Gastroesophageal sphincter (tissue), 4 donors: ENCODE measurements around the gene JPH4. TPM values are rescaled to one million over a fixed set of nuclear protein-coding genes. Genes with fewer than 3 reads are reported as not detected.

Experiments used
- ATAC-seq: fragments of 150-250 bp; one replicate; pipeline ENCODE4 v1.9.1; 2016; ENCODE audit warnings: mild to moderate bottlenecking, moderate library complexity
- H3K27ac ChIP-seq, 4 donors: fragments of 200-600 bp; sonication (generic) in 3 of 4; 1 replicate in 3 of 4; 2 replicates in 1 of 4; pipeline ENCODE4 v1.5.1; 2016 to 2019
- H3K27me3 ChIP-seq: fragments of 200-600 bp; sonication (generic); one replicate; pipeline ENCODE4 v1.5.1; 2019
- H3K36me3 ChIP-seq, 2 donors: fragments of 200-600 bp; sonication (generic); one replicate each; pipeline ENCODE4 v1.5.1; 2019; ENCODE audit warnings: control low read depth in 1 of 2
- H3K4me1 ChIP-seq, 3 donors: fragments of 200-600 bp; sonication (generic); 1 replicate in 2 of 3; 2 replicates in 1 of 3; pipeline ENCODE4 v1.5.1; 2016 to 2019; ENCODE audit warnings: control low read depth in 2 of 3
- H3K4me3 ChIP-seq, 2 donors: fragments of 200-600 bp; sonication (generic); one replicate each; pipeline ENCODE4 v1.5.1; 2019; ENCODE audit warnings: mild to moderate bottlenecking in 1 of 2, moderate library complexity in 1 of 2
- H3K9me3 ChIP-seq, 3 donors: fragments of 200-600 bp; sonication (generic); one replicate each; pipeline ENCODE4 v1.5.1; 2017 to 2019; ENCODE audit warnings: control low read depth in 2 of 3
- CTCF ChIP-seq, 4 experiments: fragments of 200-600 bp in 2 of 4; fragments of 450-650 bp in 2 of 4; sonication (generic) in 1 of 4; IDR thresholded peaks; one replicate each; pipeline ENCODE4 v1.5.1; 2017 to 2019; ENCODE audit warnings: antibody characterized with exemption in 4 of 4, mild to moderate bottlenecking in 2 of 4, moderate library complexity in 2 of 4
- EP300 ChIP-seq: sonication (generic); formaldehyde crosslinking; IDR thresholded peaks from one replicate; pipeline ENCODE4 v1.6.1; 2017; ENCODE audit warnings: antibody characterized with exemption, mild to moderate bottlenecking
- POLR2A ChIP-seq, 2 donors: fragments of 450-650 bp; IDR thresholded peaks; one replicate each; pipeline ENCODE4 v1.6.1; 2017; ENCODE audit warnings: antibody characterized with exemption in 2 of 2, mild to moderate bottlenecking in 2 of 2, moderate library complexity in 1 of 2
- POLR2AphosphoS5 ChIP-seq: sonication (generic); formaldehyde crosslinking; IDR thresholded peaks from one replicate; pipeline ENCODE4 v1.6.1; 2017; ENCODE audit warnings: antibody characterized with exemption
- WGBS, 2 donors: methylation state at CpG; one replicate each; pipeline ENCODE4 v1.1.5; 2018; ENCODE audit warnings: low coverage in 1 of 2; 5-methylcytosine and 5-hydroxymethylcytosine counted together
- total RNA-seq, 4 donors: library from RNA; depleted of rRNA; stranded (reverse); fragments of >200 nt; gene quantifications; one replicate each; pipeline ENCODE4 v1.1.0, GENCODE V29; 2016

The JPH4 gene
- total RNA-seq, 4 donors from 2014 or later: 0.78 to 2.7 (median 1.5) TPM

GRCh38 chr14:23582906-23583760 is 4.5 kb upstream of the JPH4 start:
- TF ChIP-seq POLR2AphosphoS5 (no peak), CTCF (IDR thresholded peaks at IDR 0.05) (no peak), POLR2A (IDR thresholded peaks at IDR 0.05) (no peak), EP300 (no peak)
- peaks cover 66% of the 10 kb centered on the region for H3K27me3 ChIP-seq
- WGBS, 2 donors: 67 to 83% methylated on average over 1 to 3 of the region's 3 CpGs
- ATAC-seq: no peak
- no peaks in the 10 kb centered on the region for H3K36me3 ChIP-seq
- H3K4me3 ChIP-seq: no peak overlapping the region
- no peaks in the 10 kb centered on the region for H3K9me3 ChIP-seq
- H3K4me1 ChIP-seq: peaks cover 0 to 12% (median 0%) of the 10 kb centered on the region in 3 donors
- H3K27ac ChIP-seq: no peak overlapping the region

DNA sequence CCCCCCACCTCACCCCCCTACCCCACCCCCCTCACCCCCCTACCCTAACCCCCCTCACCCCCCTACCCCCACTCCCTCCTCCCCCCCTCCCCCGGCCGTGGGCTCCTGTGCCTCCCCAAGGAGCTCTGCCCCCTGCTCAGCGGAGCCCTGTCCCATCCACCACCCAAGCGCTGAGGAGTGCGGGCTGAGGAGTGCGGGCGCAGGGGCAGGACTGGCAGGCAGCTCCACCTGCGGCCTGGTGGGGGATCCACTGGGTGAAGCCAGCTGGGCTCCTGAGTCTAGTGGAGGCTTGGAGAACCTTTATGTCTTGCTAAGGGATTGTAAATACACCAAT is 2.3 kb upstream of the JPH4 start:
- Histone ChIP-seq H3K4me1 (peaks cover 0 to 34% (median 17%) of the 10 kb centered on the region in 3 donors), H3K4me3 (no peak overlapping the region), H3K27ac (no peak overlapping the region), H3K27me3 (peaks cover 74% of the 10 kb centered on the region), H3K9me3 (no peaks in the 10 kb centered on the region), H3K36me3 (no peaks in the 10 kb centered on the region)
- TF ChIP-seq POLR2AphosphoS5: no peak
- no peak for TF ChIP-seq POLR2A (IDR thresholded peaks at IDR 0.05)
- TF ChIP-seq EP300: no peak
- no peak for TF ChIP-seq CTCF (IDR thresholded peaks at IDR 0.05)
- no CpG with 5 or more reads among the region's 8 CpGs for WGBS, 2 donors
- ATAC-seq: no peak

DNA sequence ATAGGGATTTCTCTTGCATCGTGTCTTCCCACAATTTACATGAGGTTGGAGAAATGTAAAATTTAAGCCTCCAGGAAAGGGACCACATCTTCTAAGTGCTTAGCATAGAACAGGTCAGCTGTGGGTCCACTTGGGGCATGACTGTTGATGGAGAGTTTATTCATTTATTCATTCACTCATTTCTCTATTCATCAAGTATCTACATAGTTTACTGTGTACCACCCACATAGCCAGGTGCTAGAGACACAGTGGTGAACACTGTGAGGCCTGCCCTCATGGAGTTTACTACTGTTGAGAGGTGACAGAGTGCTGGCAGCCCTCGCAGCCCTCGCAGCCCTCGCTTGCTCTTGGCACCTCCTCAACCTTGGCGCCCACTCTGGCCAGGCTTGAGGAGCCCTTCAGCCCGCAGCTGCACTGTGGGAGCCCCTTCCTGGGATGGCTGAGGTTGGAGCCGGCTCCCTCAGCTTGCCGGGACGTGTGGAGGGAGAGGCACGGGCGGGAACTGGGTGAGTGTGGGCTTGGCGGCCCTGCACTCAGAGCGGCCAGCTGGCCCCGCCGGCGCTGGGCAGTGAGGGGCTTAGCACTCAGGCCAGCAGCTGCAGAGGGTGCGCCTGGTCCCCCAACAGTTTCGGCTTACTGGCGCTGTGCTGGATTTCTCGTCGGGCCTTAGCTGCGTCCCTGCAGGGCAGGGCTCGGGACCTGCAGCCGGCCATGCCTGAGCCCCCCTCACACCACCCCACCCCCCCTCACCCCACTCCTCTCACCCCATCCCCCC is 1.7 kb upstream of the JPH4 start:
- peaks cover 76% of the 10 kb centered on the region for H3K27me3 ChIP-seq
- peaks cover 0 to 36% (median 17%) of the 10 kb centered on the region in 3 donors for H3K4me1 ChIP-seq
- H3K27ac ChIP-seq: no peak overlapping the region
- ATAC-seq: no peak
- no peak for TF ChIP-seq EP300
- no peak for TF ChIP-seq POLR2AphosphoS5
- no peak for TF ChIP-seq CTCF (IDR thresholded peaks at IDR 0.05)
- no peak for TF ChIP-seq POLR2A (IDR thresholded peaks at IDR 0.05)
- H3K36me3 ChIP-seq: no peaks in the 10 kb centered on the region
- no peak overlapping the region for H3K4me3 ChIP-seq
- H3K9me3 ChIP-seq: no peaks in the 10 kb centered on the region
- WGBS, 2 donors: 90% methylated on average over 1 to 9 of the region's 24 CpGs

- H3K27me3 ChIP-seq: peaks cover 79% of the 10 kb centered on the region
- H3K27ac ChIP-seq: no peak overlapping the region
- TF ChIP-seq POLR2AphosphoS5: no peak
- no peak for TF ChIP-seq EP300
- no peak for TF ChIP-seq CTCF (IDR thresholded peaks at IDR 0.05)
- no peak for TF ChIP-seq POLR2A (IDR thresholded peaks at IDR 0.05)
Measured at GRCh38 chr14:23579739-23580138, 1.1 kb upstream of the JPH4 start.

More at GRCh38 chr14:23579739-23580138, 1.1 kb upstream of the JPH4 start:
- Histone ChIP-seq H3K4me3 (no peak overlapping the region), H3K36me3 (no peaks in the 10 kb centered on the region), H3K4me1 (peaks cover 0 to 36% (median 17%) of the 10 kb centered on the region in 3 donors), H3K9me3 (no peaks in the 10 kb centered on the region)
- no peak for ATAC-seq
